Erythroblast (primary cell): Measurements from ENCODE around the gene DDOST.

Experiments used
- GATA1 ChIP-seq: IDR thresholded peaks from 2 replicates; pipeline ENCODE4 v1.6.1; 2011; ENCODE audit warnings: low read depth, mild to moderate bottlenecking, control low read depth, low read length, moderate library complexity
- POLR2A ChIP-seq: IDR thresholded peaks from 2 replicates; pipeline ENCODE4 v1.6.1; 2011; ENCODE audit warnings: mild to moderate bottlenecking, low read length

DNA sequence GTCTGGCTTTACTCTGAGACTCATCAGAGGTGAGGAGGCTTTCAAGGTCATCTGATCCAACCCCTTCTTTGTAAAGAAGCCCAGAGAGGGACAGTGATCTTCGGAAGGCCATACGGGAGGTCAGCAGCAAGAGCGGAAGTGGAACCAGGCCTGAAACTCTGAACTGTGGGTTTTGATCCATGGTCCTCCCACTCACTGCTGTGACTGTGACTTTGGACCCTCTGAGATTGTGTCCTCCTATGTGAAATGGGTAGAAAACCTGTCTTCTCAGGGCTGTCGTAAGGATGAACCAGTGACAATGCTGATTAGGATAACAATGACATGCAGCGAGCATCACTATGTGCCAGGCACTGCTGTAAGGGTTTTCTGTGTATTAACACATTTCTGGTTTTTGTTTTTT lies 9.8 kb upstream of the DDOST start:
- no peak for TF ChIP-seq POLR2A
- TF ChIP-seq GATA1 = no peak
